Stomach (tissue), 4 donors: ENCODE data around the gene USH1G.

ENCODE experiments used
- CTCF ChIP-seq, 7 experiments: fragments of 450-650 bp in 4 of 7; fragments of 200-600 bp in 3 of 7; sonication (generic) in 3 of 7; IDR thresholded peaks; one replicate each; pipeline ENCODE4 v1.5.1; 2016 to 2019; ENCODE audit warnings: antibody characterized with exemption in 7 of 7, control low read depth in 2 of 7, mild to moderate bottlenecking in 1 of 7
- EP300 ChIP-seq: sonication (generic); formaldehyde crosslinking; IDR thresholded peaks from one replicate; pipeline ENCODE4 v1.6.1; 2017; ENCODE audit warnings: antibody characterized with exemption

GRCh38 chr17:74960570-74961342 is 37.7 kb upstream of the USH1G start:
- TF ChIP-seq CTCF (IDR thresholded peaks at IDR 0.05) (peak in 1 of 7 experiments; percentile 11), EP300 (no peak)
